ENCODE results near the gene SNX9.
A peak's percentile ranks its signal among the peaks of the same experiment; 100 is the strongest.
"Not testable (repeated sequence)": the region's sequence is repeated elsewhere in the genome, so short reads cannot be mapped to it uniquely, and the experiment has no call there.

The SNX9 gene

GRCh38 chr6:157840261-157840660, 17.2 kb downstream of the SNX9 start:
- H3K4me3 Mint-ChIP-seq = no peak overlapping the region
- TF ChIP-seq CTCF (IDR thresholded peaks at IDR 0.05) = no peak
- H3K4me1 Mint-ChIP-seq = peaks cover 31% of the 10 kb centered on the region
- H3K36me3 Mint-ChIP-seq (ENCODE audit: low read depth) = peaks cover 27% of the 10 kb centered on the region
- H3K9me3 Mint-ChIP-seq = peaks cover 14% of the 10 kb centered on the region
- DNase-seq = no peak
- H3K27me3 Mint-ChIP-seq (ENCODE audit: low read depth, poor library complexity) = no peaks in the 10 kb centered on the region
- H3K27ac Mint-ChIP-seq = peak overlapping the region; percentile 89

- H3K4me1 Mint-ChIP-seq = peaks cover 26% of the 10 kb centered on the region
- no peak overlapping the region for H3K4me3 Mint-ChIP-seq
- no peak overlapping the region for H3K27ac Mint-ChIP-seq
- TF ChIP-seq CTCF (IDR thresholded peaks at IDR 0.05) = no peak
- H3K9me3 Mint-ChIP-seq = peaks cover 9% of the 10 kb centered on the region
- no peak for DNase-seq
- H3K27me3 Mint-ChIP-seq (ENCODE audit: low read depth, poor library complexity) = no peaks in the 10 kb centered on the region
- H3K36me3 Mint-ChIP-seq (ENCODE audit: low read depth) = peaks cover 27% of the 10 kb centered on the region
Observed at GRCh38 chr6:157840776-157841175, 17.7 kb downstream of the SNX9 start.

GRCh38 chr6:157841211-157841840, 18.3 kb downstream of the SNX9 start:
- no peak for TF ChIP-seq CTCF (IDR thresholded peaks at IDR 0.05)
- Mint-ChIP-seq H3K4me3 (no peak overlapping the region), H3K27ac (no peak overlapping the region), H3K36me3 (ENCODE audit: low read depth) (peaks cover 24% of the 10 kb centered on the region), H3K4me1 (peaks cover 26% of the 10 kb centered on the region), H3K27me3 (ENCODE audit: low read depth, poor library complexity) (no peaks in the 10 kb centered on the region), H3K9me3 (peaks cover 5% of the 10 kb centered on the region)
- no peak for DNase-seq

- Mint-ChIP-seq H3K27me3 (ENCODE audit: low read depth, poor library complexity) (no peaks in the 10 kb centered on the region), H3K4me3 (no peak overlapping the region), H3K9me3 (peaks cover under 1% of the 10 kb centered on the region), H3K27ac (no peak overlapping the region), H3K4me1 (peaks cover 26% of the 10 kb centered on the region), H3K36me3 (ENCODE audit: low read depth) (peaks cover 17% of the 10 kb centered on the region)
- no peak for TF ChIP-seq CTCF (IDR thresholded peaks at IDR 0.05)
- DNase-seq = no peak
Observed at GRCh38 chr6:157842212-157842611, 19.2 kb downstream of the SNX9 start.

GRCh38 chr6:157844196-157844595, 21.1 kb downstream of the SNX9 start:
- Mint-ChIP-seq H3K4me1 (peaks cover 42% of the 10 kb centered on the region), H3K36me3 (ENCODE audit: low read depth) (peaks cover 15% of the 10 kb centered on the region)
- DNase-seq; H3K4me3 Mint-ChIP-seq; H3K9me3 Mint-ChIP-seq; H3K27me3 Mint-ChIP-seq (ENCODE audit: low read depth, poor library complexity); H3K27ac Mint-ChIP-seq: not testable (repeated sequence)

- H3K36me3 Mint-ChIP-seq (ENCODE audit: low read depth) = peaks cover 20% of the 10 kb centered on the region
- no peak for DNase-seq
- no peak overlapping the region for H3K4me3 Mint-ChIP-seq
- H3K4me1 Mint-ChIP-seq = peaks cover 40% of the 10 kb centered on the region
- no peak overlapping the region for H3K27ac Mint-ChIP-seq
- no peak for TF ChIP-seq CTCF (IDR thresholded peaks at IDR 0.05)
- H3K9me3 Mint-ChIP-seq = no peaks in the 10 kb centered on the region
- H3K27me3 Mint-ChIP-seq (ENCODE audit: low read depth, poor library complexity) = no peaks in the 10 kb centered on the region
Observed at GRCh38 chr6:157845493-157846259, 22.6 kb downstream of the SNX9 start.
